Cardiac muscle cell (in vitro differentiated cells and primary cell): ENCODE data around the gene TBC1D9. TPM values are rescaled to one million over a fixed set of nuclear protein-coding genes. Genes with fewer than 3 reads are reported as not detected.
A peak's percentile ranks its signal among the peaks of the same experiment; 100 is the strongest.
"Not testable (repeated sequence)": the region's sequence is repeated elsewhere in the genome, so short reads cannot be mapped to it uniquely, and the experiment has no call there.

Experiments used
- DNase-seq, 2 donors: peaks; one replicate each; pipeline versions ENCODE4 v3.0.0 to v3.0.0-alpha.2; 2010 to 2017; ENCODE audit warnings: low read depth in 1 of 2, low spot score in 1 of 2
- H3K27ac ChIP-seq: fragments of 200-600 bp; sonication (generic); 2 replicates; pipeline ENCODE4 v1.5.1; 2016
- H3K27me3 ChIP-seq: fragments of 200-600 bp; sonication (generic); 2 replicates; pipeline ENCODE4 v1.6.0; 2016; ENCODE audit warnings: control low read depth
- H3K36me3 ChIP-seq: fragments of 200-600 bp; sonication (generic); 2 replicates; pipeline ENCODE4 v1.5.1; 2016; ENCODE audit warnings: control low read depth
- H3K4me1 ChIP-seq: fragments of 200-600 bp; sonication (generic); 2 replicates; pipeline ENCODE4 v1.8.1; 2017; ENCODE audit warnings: low read depth, mild to moderate bottlenecking, mixed run types
- H3K4me3 ChIP-seq: fragments of 200-600 bp; sonication (generic); 2 replicates; pipeline ENCODE4 v1.5.1; 2016; ENCODE audit warnings: mild to moderate bottlenecking
- H3K9me3 ChIP-seq: fragments of 200-600 bp; sonication (generic); 2 replicates; pipeline ENCODE4 v1.5.1; 2017; ENCODE audit warnings: low read depth, mild to moderate bottlenecking, control low read depth
- polyA plus RNA-seq: library from polyadenylated mRNA; unstranded; fragments of >200 nt; fragmentation: Nextera tagmentation; extraction: Ambion mirVana; gene quantifications from 2 replicates; pipeline ENCODE4 v1.2.1, GENCODE V29; 2016
- total RNA-seq: library from RNA; depleted of rRNA; stranded (reverse); fragments of >200 nt; gene quantifications from 2 replicates; pipeline ENCODE4 v1.2.3, GENCODE V29; 2016
- TF ChIP-seq, protein P1 (sequence below): IDR thresholded peaks from 2 replicates; pipeline ENCODE4 v1.5.1; 2012; ENCODE audit warnings: low read depth, mild to moderate bottlenecking, low read length

Gene TBC1D9
- total and polyA plus RNA-seq, 2 experiments from 2014 or later = 3.4 to 5.2 TPM

DNA sequence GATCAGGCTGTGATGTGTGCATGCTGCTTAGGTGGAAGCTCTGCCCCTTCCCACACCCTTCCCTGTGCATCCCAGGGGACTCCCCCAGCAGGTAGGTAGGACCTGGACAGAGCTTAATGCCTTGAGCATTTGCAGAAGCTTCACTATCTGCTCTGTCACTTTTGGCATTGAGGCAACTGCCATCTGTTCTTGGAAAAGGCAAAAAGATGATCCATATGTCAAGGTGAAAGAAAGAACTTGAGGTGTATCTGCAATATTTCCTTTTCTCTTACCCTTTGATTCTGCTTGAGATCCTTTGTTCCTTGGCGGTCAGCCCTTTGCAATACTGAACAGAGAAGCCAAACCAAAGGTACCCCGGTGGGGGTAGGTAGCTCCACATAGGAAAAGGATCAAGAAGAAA is 37.1 kb upstream of the TBC1D9 start:
- DNase-seq = no peak
- TF ChIP-seq, protein P1, sequence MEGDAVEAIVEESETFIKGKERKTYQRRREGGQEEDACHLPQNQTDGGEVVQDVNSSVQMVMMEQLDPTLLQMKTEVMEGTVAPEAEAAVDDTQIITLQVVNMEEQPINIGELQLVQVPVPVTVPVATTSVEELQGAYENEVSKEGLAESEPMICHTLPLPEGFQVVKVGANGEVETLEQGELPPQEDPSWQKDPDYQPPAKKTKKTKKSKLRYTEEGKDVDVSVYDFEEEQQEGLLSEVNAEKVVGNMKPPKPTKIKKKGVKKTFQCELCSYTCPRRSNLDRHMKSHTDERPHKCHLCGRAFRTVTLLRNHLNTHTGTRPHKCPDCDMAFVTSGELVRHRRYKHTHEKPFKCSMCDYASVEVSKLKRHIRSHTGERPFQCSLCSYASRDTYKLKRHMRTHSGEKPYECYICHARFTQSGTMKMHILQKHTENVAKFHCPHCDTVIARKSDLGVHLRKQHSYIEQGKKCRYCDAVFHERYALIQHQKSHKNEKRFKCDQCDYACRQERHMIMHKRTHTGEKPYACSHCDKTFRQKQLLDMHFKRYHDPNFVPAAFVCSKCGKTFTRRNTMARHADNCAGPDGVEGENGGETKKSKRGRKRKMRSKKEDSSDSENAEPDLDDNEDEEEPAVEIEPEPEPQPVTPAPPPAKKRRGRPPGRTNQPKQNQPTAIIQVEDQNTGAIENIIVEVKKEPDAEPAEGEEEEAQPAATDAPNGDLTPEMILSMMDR = no peak
- no peaks in the 10 kb centered on the region for H3K9me3 ChIP-seq
- H3K27ac ChIP-seq = no peak overlapping the region
- no peaks in the 10 kb centered on the region for H3K36me3 ChIP-seq
- H3K4me3 ChIP-seq = no peak overlapping the region
- H3K4me1 ChIP-seq = peaks cover 11% of the 10 kb centered on the region
- H3K27me3 ChIP-seq = no peaks in the 10 kb centered on the region

DNA sequence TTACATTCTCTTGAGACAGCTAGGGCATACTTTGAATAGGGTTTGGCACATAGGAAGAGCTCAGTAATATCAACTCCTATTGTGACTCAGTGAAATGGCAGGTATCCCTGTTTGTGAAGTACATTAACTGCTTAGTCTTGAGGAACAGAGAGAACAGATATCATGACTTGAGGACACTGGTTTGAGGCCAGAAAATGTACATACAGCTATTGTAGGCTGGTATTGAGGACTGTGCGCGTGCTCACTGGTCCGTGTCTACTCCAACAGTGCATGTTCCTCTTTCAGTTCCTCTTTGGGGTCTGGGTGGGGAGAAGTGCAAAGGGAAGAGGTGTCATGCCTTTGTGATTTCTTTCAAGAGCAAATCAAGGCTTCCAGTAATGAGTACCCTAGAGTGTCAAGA is 34.6 kb upstream of the TBC1D9 start:
- no peaks in the 10 kb centered on the region for H3K36me3 ChIP-seq
- H3K27ac ChIP-seq = no peak overlapping the region
- no peak overlapping the region for H3K4me3 ChIP-seq
- DNase-seq = peak in 1 of 2 donors; percentile 45
- TF ChIP-seq, protein P1 = no peak
- no peaks in the 10 kb centered on the region for H3K9me3 ChIP-seq
- H3K27me3 ChIP-seq = no peaks in the 10 kb centered on the region
- H3K4me1 ChIP-seq = peaks cover 11% of the 10 kb centered on the region

DNA sequence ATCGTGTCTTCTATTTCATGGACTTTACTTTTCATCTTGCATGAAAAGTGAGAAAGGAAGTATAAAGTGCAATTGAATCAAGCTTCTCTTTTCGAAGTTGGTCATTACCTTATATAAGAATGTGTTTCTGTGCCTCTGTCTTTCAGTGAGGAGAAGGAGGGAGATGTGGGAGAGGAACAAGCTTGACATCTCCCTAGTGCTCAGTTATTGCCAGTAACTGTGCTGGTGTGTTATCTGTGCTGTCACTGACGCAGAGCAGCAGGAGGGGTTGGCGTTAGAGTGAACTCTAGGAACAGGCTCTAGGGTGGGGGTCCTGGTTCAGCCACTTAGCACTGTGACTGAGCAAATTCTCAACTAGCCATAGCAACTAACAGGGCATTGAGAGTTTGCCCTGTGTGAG is 34.0 kb upstream of the TBC1D9 start:
- Histone ChIP-seq H3K36me3 (no peaks in the 10 kb centered on the region), H3K27me3 (no peaks in the 10 kb centered on the region), H3K27ac (no peak overlapping the region), H3K4me1 (peaks cover 11% of the 10 kb centered on the region), H3K4me3 (no peak overlapping the region), H3K9me3 (no peaks in the 10 kb centered on the region)
- DNase-seq = peak; percentile 33 to 66
- TF ChIP-seq, protein P1 = no peak

DNA sequence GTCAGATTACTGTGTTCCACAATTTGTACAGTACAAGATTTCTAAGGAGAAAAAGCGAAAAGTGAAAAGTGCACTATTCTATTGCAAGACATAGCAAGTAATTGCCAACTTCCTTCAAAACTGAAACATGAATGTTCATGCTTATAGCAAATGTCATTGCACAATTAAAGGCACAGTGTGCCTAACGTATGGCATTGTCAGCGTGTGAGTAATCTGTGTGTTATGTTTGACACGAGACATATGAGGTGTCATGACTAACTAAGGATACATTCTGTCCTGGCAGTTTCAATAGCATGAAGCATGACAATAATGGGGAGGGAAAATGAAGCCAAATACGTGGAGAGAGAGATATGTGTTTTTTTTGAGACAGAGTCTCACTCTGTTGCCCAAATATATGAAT is 33.6 kb upstream of the TBC1D9 start:
- H3K4me1 ChIP-seq = peaks cover 11% of the 10 kb centered on the region
- H3K27me3 ChIP-seq = no peaks in the 10 kb centered on the region
- DNase-seq = peak in 1 of 2 donors; percentile 65
- no peak overlapping the region for H3K27ac ChIP-seq
- H3K36me3 ChIP-seq = no peaks in the 10 kb centered on the region
- H3K4me3 ChIP-seq = no peak overlapping the region
- no peaks in the 10 kb centered on the region for H3K9me3 ChIP-seq
- TF ChIP-seq, protein P1 = no peak

DNA sequence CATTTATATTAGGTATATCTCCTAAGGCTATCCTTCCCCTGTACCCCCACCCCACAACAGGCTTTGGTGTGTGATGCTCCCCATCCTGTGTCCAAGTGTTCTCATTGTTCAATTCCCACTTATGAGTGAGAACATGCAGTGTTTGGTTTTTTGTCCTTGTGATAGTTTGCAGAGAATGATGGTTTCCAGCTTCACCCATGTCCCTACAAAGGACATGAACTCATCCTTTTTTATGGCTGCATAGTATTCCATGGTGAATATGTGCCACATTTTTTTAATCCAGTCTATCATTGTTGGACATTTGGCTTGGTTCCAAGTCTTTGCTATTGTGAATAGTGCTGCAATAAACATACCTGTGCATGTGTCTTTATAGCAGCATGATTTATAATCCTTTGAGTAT is 26.6 kb upstream of the TBC1D9 start:
- H3K27me3 ChIP-seq, H3K27ac ChIP-seq, H3K4me3 ChIP-seq, H3K4me1 ChIP-seq, DNase-seq, H3K36me3 ChIP-seq, H3K9me3 ChIP-seq: not testable (repeated sequence)

DNA sequence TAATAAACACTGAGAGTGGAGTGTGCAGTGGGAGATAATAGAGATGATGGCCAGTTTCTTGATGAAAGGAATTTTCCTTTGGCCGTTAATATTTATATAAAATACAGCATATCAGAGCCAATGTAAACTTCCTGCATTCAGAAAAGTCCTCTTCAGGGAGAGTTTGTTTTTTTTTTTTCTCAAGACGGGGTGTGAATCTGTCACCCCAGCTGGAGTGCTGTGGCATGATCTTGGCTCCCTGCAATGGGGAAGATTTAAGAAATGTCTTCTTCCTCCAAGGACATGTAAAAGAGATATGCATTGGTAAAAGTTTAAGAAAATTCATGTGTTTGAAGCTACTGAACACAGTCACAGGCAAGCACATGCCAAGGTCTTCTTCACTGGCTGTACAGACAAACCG is 25.4 kb upstream of the TBC1D9 start:
- TF ChIP-seq, protein P1 = no peak
- no peak overlapping the region for H3K4me3 ChIP-seq
- DNase-seq = no peak
- no peaks in the 10 kb centered on the region for H3K36me3 ChIP-seq
- no peaks in the 10 kb centered on the region for H3K27me3 ChIP-seq
- H3K4me1 ChIP-seq = no peaks in the 10 kb centered on the region
- H3K27ac ChIP-seq = no peak overlapping the region
- no peaks in the 10 kb centered on the region for H3K9me3 ChIP-seq
